ENCODE data around the gene SORCS2. TPM values are rescaled to one million over a fixed set of nuclear protein-coding genes. Genes with fewer than 3 reads are reported as not detected.

The SORCS2 gene
- total and polyA plus RNA-seq, 2 of the 13 experiments (the other 11 are each of a cell fraction or from before 2014, with no cell fraction given), result 0.82 to 1.0 TPM

- no peak for TF ChIP-seq POGK (CRISPR knock-in tag; conservative IDR thresholded peaks at IDR 0.05)
- TF ChIP-seq ZNF879 (CRISPR knock-in tag; IDR thresholded peaks at IDR 0.05), result no peak
Observed at GRCh38 chr4:7665321-7665720, 473.0 kb downstream of the SORCS2 start (continued).

- Histone ChIP-seq H3K9me3 (ENCODE audit: low read length) (no peaks in the 10 kb centered on the region), H2AFZ (ENCODE audit: low read length) (no peak overlapping the region), H4K20me1 (ENCODE audit: insufficient read depth, low read length) (no peaks in the 10 kb centered on the region), H3K27me3 (ENCODE audit: control insufficient read depth in 1 of 2, insufficient read depth in 2 of 2, low read length in 2 of 2) (no peaks in the 10 kb centered on the region), H3K4me1 (ENCODE audit: insufficient read depth, low read length) (peaks cover 11% of the 10 kb centered on the region), H3K27ac (ENCODE audit: extremely low read length, insufficient read depth, low read length) (no peak overlapping the region), H3K36me3 (replicated peaks in 1 of 2; ENCODE audit: control insufficient read depth in 1 of 2, insufficient read depth in 2 of 2, low read length in 2 of 2) (no peaks in the 10 kb centered on the region), H3K79me2 (ENCODE audit: insufficient read depth, low read length) (no peaks in the 10 kb centered on the region), H3K9ac (ENCODE audit: insufficient read depth, low read depth, low read length) (no peak overlapping the region), H3K4me3 (replicated peaks in 1 of 3; ENCODE audit: insufficient read depth in 1 of 3, low read depth in 2 of 3, low read length in 3 of 3) (no peak overlapping the region), H3K4me2 (ENCODE audit: low read depth, low read length) (no peak overlapping the region)
- FAIRE-seq (no peak), ATAC-seq (no peak), DNase-seq (ENCODE audit: low spot score) (no peak)
- intact Hi-C loops (cut with micrococcal nuclease; ENCODE audit: unreplicated experiment), result no loop called here
- CTCF ChIA-PET (ENCODE audit: low intra/inter-chr PET ratio, low total read pairs), result no interaction called here
- POLR2A ChIA-PET, result no interaction called here
- in situ Hi-C loops (cut with HindIII; ENCODE audit: extremely low pct_ligation_motif_present, low pct_unique_long_range_greater_than_20kb), result no loop called here
- no TSS peak for BruUV-seq (replicated peaks)
- TF ChIP-seq ZNF891 (CRISPR knock-in tag; IDR thresholded peaks at IDR 0.05) (no peak), STAT5B (CRISPR knock-in tag; IDR thresholded peaks at IDR 0.05) (no peak), ELK4 (CRISPR knock-in tag; IDR thresholded peaks at IDR 0.05; ENCODE audit: borderline replicate concordance) (no peak), KDM5A (IDR thresholded peaks at IDR 0.05; ENCODE audit: borderline replicate concordance, low read length) (no peak), CENPT (CRISPR knock-in tag; IDR thresholded peaks at IDR 0.05; ENCODE audit: low read depth) (no peak), PHF20 (CRISPR knock-in tag; IDR thresholded peaks at IDR 0.05) (no peak), ELF3 (CRISPR knock-in tag; IDR thresholded peaks at IDR 0.05) (no peak)
- WGBS (ENCODE audit: low lambda C conversion rate), result 85% methylated on average over 13 of the region's 15 CpGs
Observed at GRCh38 chr4:7666011-7666410, 473.7 kb downstream of the SORCS2 start.
